Nephron progenitor cell (in vitro differentiated cells): Measurements from ENCODE around the gene KLHDC1.
"Not testable (repeated sequence)": the region's sequence is repeated elsewhere in the genome, so short reads cannot be mapped to it uniquely, and the experiment has no call there.

Source experiments
- DNase-seq: peaks from one replicate; pipeline ENCODE4 v3.0.0; 2021
- H3K27ac Mint-ChIP-seq: 2 replicates; pipeline ENCODE4 v1.8.0; 2021; ENCODE audit warnings: mild to moderate bottlenecking, moderate library complexity, mixed read lengths
- H3K27me3 Mint-ChIP-seq: 2 replicates; pipeline ENCODE4 v1.8.0; 2021; ENCODE audit warnings: mild to moderate bottlenecking, low read depth, mixed read lengths; ENCODE audit not compliant: poor library complexity
- H3K36me3 Mint-ChIP-seq: 2 replicates; pipeline ENCODE4 v1.8.0; 2021; ENCODE audit warnings: low read depth, mixed read lengths
- H3K4me1 Mint-ChIP-seq: 2 replicates; pipeline ENCODE4 v1.8.0; 2021; ENCODE audit warnings: mixed read lengths
- H3K4me3 Mint-ChIP-seq: 2 replicates; pipeline ENCODE4 v1.8.0; 2021; ENCODE audit warnings: mild to moderate bottlenecking, moderate library complexity, mixed read lengths
- H3K9me3 Mint-ChIP-seq: 2 replicates; pipeline ENCODE4 v1.8.0; 2021; ENCODE audit warnings: mild to moderate bottlenecking, moderate library complexity, mixed read lengths
- CTCF ChIP-seq: fragments of 200-600 bp; sonication (generic); IDR thresholded peaks from 2 replicates; pipeline ENCODE4 v1.5.0; 2021; ENCODE audit warnings: antibody characterized with exemption

Gene KLHDC1

GRCh38 chr14:49767571-49768300 lies 74.8 kb downstream of the KLHDC1 start, which contains the start of gene KLHDC2:
TSS of gene KLHDC2 (plus strand) at chr14:49768153. CDS start at chr14:49768469, 316 bp downstream.
- Mint-ChIP-seq H3K9me3 (no peaks in the 10 kb centered on the region), H3K27me3 (no peaks in the 10 kb centered on the region), H3K36me3 (peaks cover 13% of the 10 kb centered on the region), H3K4me1 (peaks cover 40% of the 10 kb centered on the region), H3K4me3 (peak within 1 kb of the TSS; percentile 99), H3K27ac (peak within 1 kb of the TSS; percentile 100)
- peak; percentile 87 for DNase-seq
- no peak for TF ChIP-seq CTCF

GRCh38 chr14:49768301-49769121 lies 75.6 kb downstream of the KLHDC1 start:
- H3K36me3 Mint-ChIP-seq = peaks cover 13% of the 10 kb centered on the region
- H3K27ac Mint-ChIP-seq = peak overlapping the region; percentile 100
- peaks cover 40% of the 10 kb centered on the region for H3K4me1 Mint-ChIP-seq
- DNase-seq = peak; percentile 51
- H3K9me3 Mint-ChIP-seq = no peaks in the 10 kb centered on the region
- H3K27me3 Mint-ChIP-seq = no peaks in the 10 kb centered on the region
- no peak for TF ChIP-seq CTCF
- peak overlapping the region; percentile 99 for H3K4me3 Mint-ChIP-seq

- H3K9me3 Mint-ChIP-seq = no peaks in the 10 kb centered on the region
- H3K27me3 Mint-ChIP-seq = no peaks in the 10 kb centered on the region
- TF ChIP-seq CTCF = no peak
- peaks cover 40% of the 10 kb centered on the region for H3K4me1 Mint-ChIP-seq
- no peak for DNase-seq
- peak overlapping the region; percentile 100 for H3K27ac Mint-ChIP-seq
- peaks cover 17% of the 10 kb centered on the region for H3K36me3 Mint-ChIP-seq
- peak overlapping the region; percentile 99 for H3K4me3 Mint-ChIP-seq
Measured at GRCh38 chr14:49769171-49769570, 76.3 kb downstream of the KLHDC1 start.

- Mint-ChIP-seq H3K27ac (peak overlapping the region; percentile 100), H3K27me3 (no peaks in the 10 kb centered on the region), H3K36me3 (peaks cover 22% of the 10 kb centered on the region), H3K4me1 (peaks cover 40% of the 10 kb centered on the region), H3K4me3 (peak overlapping the region; percentile 99), H3K9me3 (no peaks in the 10 kb centered on the region)
- no peak for DNase-seq
- TF ChIP-seq CTCF = no peak
Measured at GRCh38 chr14:49769581-49770211, 76.8 kb downstream of the KLHDC1 start.

- no peak for DNase-seq
- peaks cover 28% of the 10 kb centered on the region for H3K36me3 Mint-ChIP-seq
- H3K27me3 Mint-ChIP-seq = no peaks in the 10 kb centered on the region
- H3K4me1 Mint-ChIP-seq = peaks cover 42% of the 10 kb centered on the region
- peak overlapping the region; percentile 79 for H3K27ac Mint-ChIP-seq
- H3K9me3 Mint-ChIP-seq = no peaks in the 10 kb centered on the region
- H3K4me3 Mint-ChIP-seq = peak overlapping the region; percentile 99
- no peak for TF ChIP-seq CTCF
Measured at GRCh38 chr14:49770212-49770817, 77.4 kb downstream of the KLHDC1 start.

- H3K27ac Mint-ChIP-seq = peak overlapping the region; percentile 65
- not testable (repeated sequence) for DNase-seq, H3K27me3 Mint-ChIP-seq, H3K9me3 Mint-ChIP-seq
- H3K4me3 Mint-ChIP-seq = peak overlapping the region; percentile 24
- H3K36me3 Mint-ChIP-seq = peaks cover 36% of the 10 kb centered on the region
- H3K4me1 Mint-ChIP-seq = peaks cover 43% of the 10 kb centered on the region
Measured at GRCh38 chr14:49771691-49772090, 78.8 kb downstream of the KLHDC1 start.
